Endothelial cell of umbilical vein (primary cell): ENCODE measurements around the gene RIPK3. TPM values are rescaled to one million over a fixed set of nuclear protein-coding genes. Genes with fewer than 3 reads are reported as not detected.

Experiments
- BruUV-seq: library from RNA; stranded (reverse); fragments of 400-500 nt; replicated peaks from 2 replicates; lab custom pipeline; 2021; lab: Mats Ljungman, UMichigan
- CTCF ChIA-PET: fragments of 300-600, 350-600 bp; sonication (Branson Sonifier 250); formaldehyde crosslinking; loops from one replicate; lab custom pipeline; 2021; ENCODE audit warnings: antibody characterized with exemption, inconsistent platforms; lab: Charles Lee
- POLR2A ChIA-PET: fragments of 300-600, 350-600 bp; sonication (Branson Sonifier 250); formaldehyde crosslinking; loops from one replicate; lab custom pipeline; 2021; ENCODE audit warnings: antibody characterized with exemption, inconsistent platforms; lab: Charles Lee
- DNase-seq: peaks from one replicate; pipeline ENCODE4 v3.0.0-alpha.2; 2011; ENCODE audit warnings: low read depth, low spot score
- FAIRE-seq: peaks from 2 replicates; lab custom pipeline; 2011; peaks lifted over from hg19 to GRCh38; lab: Jason Lieb, UNC
- H2AFZ ChIP-seq: 2 replicates; pipeline ENCODE4 v1.6.0; 2012; ENCODE audit warnings: low read depth, low read length, control low read depth, inconsistent platforms
- H3K27ac ChIP-seq: 2 replicates; pipeline ENCODE4 v1.5.1; 2011; ENCODE audit warnings: low read depth, mild to moderate bottlenecking, control low read depth, low read length, moderate library complexity; ENCODE audit not compliant: insufficient read depth
- H3K27me3 ChIP-seq, 2 experiments: 2 replicates each; pipeline versions ENCODE4 v1.6.0 to v1.6.1; 2011; ENCODE audit warnings: low read length in 2 of 2, mixed read lengths in 1 of 2; ENCODE audit not compliant: control insufficient read depth in 2 of 2, insufficient read depth in 2 of 2
- H3K36me3 ChIP-seq, 2 experiments: 2 replicates in 1 of 2; 3 replicates in 1 of 2; pipeline ENCODE4 v1.5.1; 2011; ENCODE audit warnings: low read length in 2 of 2, mild to moderate bottlenecking in 1 of 2, moderate library complexity in 1 of 2; ENCODE audit not compliant: control insufficient read depth in 2 of 2, insufficient read depth in 2 of 2; ENCODE audit errors: extremely low read depth in 1 of 2
- H3K4me1 ChIP-seq: 3 replicates; pipeline ENCODE4 v1.5.1; 2011; ENCODE audit warnings: mild to moderate bottlenecking, low read length; ENCODE audit not compliant: control insufficient read depth, insufficient read depth; ENCODE audit errors: extremely low read depth
- H3K4me2 ChIP-seq: 2 replicates; pipeline ENCODE4 v1.6.1; 2011; ENCODE audit warnings: low read length, control low read depth, mixed read lengths; ENCODE audit not compliant: insufficient read depth
- H3K4me3 ChIP-seq, 3 experiments: fragments of 200-600 bp in 1 of 3; sonication (generic), shearing (Covaris generic) in 1 of 3; replicated peaks in 1 of 3; 2 replicates each; pipeline ENCODE4 v1.5.1; 2011 to 2016; ENCODE audit warnings: control low read depth in 3 of 3, low read length in 3 of 3, mild to moderate bottlenecking in 2 of 3, inconsistent platforms in 1 of 3, low read depth in 1 of 3, moderate library complexity in 1 of 3; ENCODE audit not compliant: insufficient read depth in 1 of 3
- H3K79me2 ChIP-seq: 2 replicates; pipeline ENCODE4 v1.6.0; 2012; ENCODE audit warnings: low read length, inconsistent platforms; ENCODE audit not compliant: control insufficient read depth, insufficient read depth
- H3K9ac ChIP-seq: replicated peaks from 2 replicates; pipeline ENCODE3; 2011; ENCODE audit warnings: low read length, control low read depth; ENCODE audit not compliant: insufficient read depth; ENCODE audit errors: extremely low read depth
- H3K9me1 ChIP-seq: replicated peaks from 3 replicates; pipeline ENCODE4 v1.6.0; 2011; ENCODE audit warnings: mild to moderate bottlenecking, low read length; ENCODE audit not compliant: control insufficient read depth, insufficient read depth; ENCODE audit errors: extremely low read depth
- H3K9me3 ChIP-seq: replicated peaks from 2 replicates; pipeline ENCODE4 v1.5.1; 2012; ENCODE audit warnings: low read length, inconsistent platforms; ENCODE audit not compliant: control insufficient read depth, insufficient read depth
- H4K20me1 ChIP-seq: replicated peaks from 2 replicates; pipeline ENCODE3; 2011; ENCODE audit warnings: mild to moderate bottlenecking, low read length; ENCODE audit not compliant: control insufficient read depth, insufficient read depth; ENCODE audit errors: extremely low read depth
- EZH2 ChIP-seq: IDR thresholded peaks from 2 replicates; pipeline ENCODE4 v1.6.1; 2012; ENCODE audit warnings: borderline replicate concordance, low read depth, mild to moderate bottlenecking, moderate library complexity, low read length, inconsistent platforms; ENCODE audit not compliant: severe bottlenecking
- FOS ChIP-seq: IDR thresholded peaks from 2 replicates; pipeline ENCODE4 v1.6.1; 2011; ENCODE audit warnings: mild to moderate bottlenecking, low read length, moderate library complexity, borderline replicate concordance; ENCODE audit not compliant: insufficient read depth
- GATA2 ChIP-seq: IDR thresholded peaks from 2 replicates; pipeline ENCODE4 v1.7.0; 2011; ENCODE audit warnings: low read depth, mild to moderate bottlenecking, moderate library complexity, mixed read lengths, low read length; ENCODE audit not compliant: insufficient read length, insufficient read depth
- JUN ChIP-seq: IDR thresholded peaks from 2 replicates; pipeline ENCODE4 v1.6.1; 2011; ENCODE audit warnings: borderline replicate concordance, low read depth; ENCODE audit not compliant: insufficient read length, insufficient read depth
- MYC ChIP-seq: IDR thresholded peaks from one replicate; pipeline ENCODE4 v1.6.1; 2011; ENCODE audit warnings: mild to moderate bottlenecking, low read depth, low read length
- POLR2A ChIP-seq: IDR thresholded peaks from 2 replicates; pipeline ENCODE4 v1.6.1; 2012; ENCODE audit warnings: low read depth, mild to moderate bottlenecking, control low read depth, low read length
- POLR2AphosphoS5 ChIP-seq: IDR thresholded peaks from 2 replicates; pipeline ENCODE4 v1.6.1; 2012; ENCODE audit warnings: low read depth, mild to moderate bottlenecking, control low read depth, low read length, moderate library complexity; ENCODE audit not compliant: insufficient read depth
- dilution Hi-C: fragments of 300-500 bp; cut with MboI; formaldehyde crosslinking; loops from one replicate; pipeline ENCODE4 v1.15.0; 2019; ENCODE audit warnings: low sequenced_read_pairs; ENCODE audit not compliant: extremely low pct_ligation_motif_present
- intact Hi-C: fragments of 100-400 bp; cut with micrococcal nuclease; formaldehyde crosslinking; loops from one replicate; pipeline ENCODE4 v1.10.0; 2022
- polyA plus RNA-seq, 4 experiments: library from polyadenylated mRNA; depleted of rRNA in 3 of 4; stranded (reverse) in 3 of 4; unstranded in 1 of 4; fragments of >200 nt; gene quantifications; 2 replicates each; pipeline versions ENCODE4 v1.2.1 to v1.2.3, GENCODE V29; 2011 to 2012; ENCODE audit warnings: missing spikeins in 1 of 4
- total RNA-seq: library from RNA; stranded (reverse); gene quantifications from 2 replicates; pipeline ENCODE4 v1.2.3, GENCODE V29; 2021
- TF ChIP-seq, protein P1 (sequence below), 2 donors: IDR thresholded peaks; 1 replicate in 1 of 2; 2 replicates in 1 of 2; pipeline ENCODE4 v1.5.1; 2011; ENCODE audit warnings: low read length in 2 of 2, mild to moderate bottlenecking in 2 of 2, moderate library complexity in 2 of 2, control low read depth in 1 of 2, inconsistent platforms in 1 of 2, low read depth in 1 of 2; ENCODE audit not compliant: insufficient read depth in 1 of 2; ENCODE audit errors: extremely low read depth in 1 of 2
- TF ChIP-seq, protein P2 (sequence below): IDR thresholded peaks from 2 replicates; pipeline ENCODE4 v1.6.1; 2011; ENCODE audit not compliant: insufficient read depth, insufficient read length

RIPK3 gene
- total and polyA plus RNA-seq, 2 donors (not counting 3 experiments of a cell fraction or from before 2014, with no cell fraction given): 3.1 to 5.1 TPM

DNA sequence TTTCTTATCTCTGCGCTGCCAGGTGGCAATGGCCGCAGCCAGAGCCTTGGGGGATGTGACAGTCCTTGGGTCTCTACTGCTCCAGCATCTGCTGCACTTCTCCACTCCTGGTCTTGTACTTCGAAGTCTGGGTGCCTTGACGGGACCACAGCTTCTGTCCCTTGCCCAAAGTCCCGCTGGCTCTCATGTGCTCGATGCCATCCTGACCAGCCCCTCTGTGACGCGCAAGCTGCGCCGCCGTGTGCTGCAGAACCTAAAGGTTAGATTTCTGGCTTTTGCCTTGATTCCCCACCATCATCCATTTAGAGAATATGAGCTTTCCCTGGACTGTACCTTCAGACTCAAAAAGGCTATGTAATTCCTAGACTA, 35.8 kb downstream of the RIPK3 start:
- no peak overlapping the region for H3K4me2 ChIP-seq
- CTCF ChIA-PET: interaction anchor here (1.7 kb wide), 1 partner anchor 128 kb away, joined by 5 read pairs; no protein-coding TSS in a partner anchor
- no TSS peak for BruUV-seq

More for the DNA sequence above, 35.8 kb downstream of the RIPK3 start:
- no peak for DNase-seq
- Histone ChIP-seq H3K79me2 (peaks cover 11% of the 10 kb centered on the region), H3K27ac (no peak overlapping the region), H2AFZ (no peak overlapping the region), H3K9me3 (no peaks in the 10 kb centered on the region), H3K36me3 (peaks cover 0 to 37% of the 10 kb centered on the region in 2 experiments), H3K4me3 (no peak overlapping the region), H3K9ac (no peak overlapping the region), H3K4me1 (peaks cover 12% of the 10 kb centered on the region), H3K9me1 (no peaks in the 10 kb centered on the region), H3K27me3 (no peaks in the 10 kb centered on the region), H4K20me1 (no peaks in the 10 kb centered on the region)
- TF ChIP-seq, protein P1, sequence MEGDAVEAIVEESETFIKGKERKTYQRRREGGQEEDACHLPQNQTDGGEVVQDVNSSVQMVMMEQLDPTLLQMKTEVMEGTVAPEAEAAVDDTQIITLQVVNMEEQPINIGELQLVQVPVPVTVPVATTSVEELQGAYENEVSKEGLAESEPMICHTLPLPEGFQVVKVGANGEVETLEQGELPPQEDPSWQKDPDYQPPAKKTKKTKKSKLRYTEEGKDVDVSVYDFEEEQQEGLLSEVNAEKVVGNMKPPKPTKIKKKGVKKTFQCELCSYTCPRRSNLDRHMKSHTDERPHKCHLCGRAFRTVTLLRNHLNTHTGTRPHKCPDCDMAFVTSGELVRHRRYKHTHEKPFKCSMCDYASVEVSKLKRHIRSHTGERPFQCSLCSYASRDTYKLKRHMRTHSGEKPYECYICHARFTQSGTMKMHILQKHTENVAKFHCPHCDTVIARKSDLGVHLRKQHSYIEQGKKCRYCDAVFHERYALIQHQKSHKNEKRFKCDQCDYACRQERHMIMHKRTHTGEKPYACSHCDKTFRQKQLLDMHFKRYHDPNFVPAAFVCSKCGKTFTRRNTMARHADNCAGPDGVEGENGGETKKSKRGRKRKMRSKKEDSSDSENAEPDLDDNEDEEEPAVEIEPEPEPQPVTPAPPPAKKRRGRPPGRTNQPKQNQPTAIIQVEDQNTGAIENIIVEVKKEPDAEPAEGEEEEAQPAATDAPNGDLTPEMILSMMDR (IDR thresholded peaks at IDR 0.05; ENCODE audit: extremely low read depth in 1 of 2, insufficient read depth in 1 of 2, low read depth in 1 of 2, low read length in 2 of 2): no peak
- TF ChIP-seq GATA2: no peak
- TF ChIP-seq, protein P2, sequence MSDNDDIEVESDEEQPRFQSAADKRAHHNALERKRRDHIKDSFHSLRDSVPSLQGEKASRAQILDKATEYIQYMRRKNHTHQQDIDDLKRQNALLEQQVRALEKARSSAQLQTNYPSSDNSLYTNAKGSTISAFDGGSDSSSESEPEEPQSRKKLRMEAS: no peak
- TF ChIP-seq MYC: no peak
- no peak for TF ChIP-seq POLR2A
- no peak for TF ChIP-seq POLR2AphosphoS5
- no peak for TF ChIP-seq JUN
- no peak for TF ChIP-seq EZH2
- no peak for TF ChIP-seq FOS
- no peak for FAIRE-seq
- dilution Hi-C loops: no loop called here
- POLR2A ChIA-PET: no interaction called here
- intact Hi-C loops: no loop called here
